ENCODE measurements around the gene CD4.

The CD4 gene

GRCh38 chr12:6824085-6824775, 34.9 kb downstream of the CD4 start:
- peaks cover 9% of the 10 kb centered on the region for H3K4me1 ChIP-seq (ENCODE audit: control insufficient read depth, low read depth, low read length)
- H3K79me2 ChIP-seq (ENCODE audit: control insufficient read depth, insufficient read depth, low read length) = peaks cover 4% of the 10 kb centered on the region
- H3K36me3 ChIP-seq (ENCODE audit: control insufficient read depth, insufficient read depth, low read length) = no peaks in the 10 kb centered on the region
- H3K27ac ChIP-seq (ENCODE audit: low read depth, low read length) = no peak overlapping the region
- no peak overlapping the region for H4K5ac ChIP-seq (ENCODE audit: low read length)
- H3K4ac ChIP-seq (ENCODE audit: low read depth, low read length) = no peak overlapping the region
- H3K23ac ChIP-seq (ENCODE audit: low read length) = no peak overlapping the region
- no peak overlapping the region for H2AK5ac ChIP-seq (ENCODE audit: low read length)
- H4K8ac ChIP-seq (ENCODE audit: low read depth, low read length) = no peak overlapping the region
- peaks cover 2% of the 10 kb centered on the region for H3K27me3 ChIP-seq (ENCODE audit: insufficient read depth, low read length, poor library complexity)
- no peak overlapping the region for H2BK120ac ChIP-seq (ENCODE audit: low read depth, low read length)
- no peak overlapping the region for H3K4me3 ChIP-seq (ENCODE audit: low read length)
- no CpG with 5 or more reads among the region's 37 CpGs for WGBS (ENCODE audit: extremely low coverage, insufficient coverage, low lambda C conversion rate)
- H2BK15ac ChIP-seq (replicated peaks; ENCODE audit: low read depth) = no peak overlapping the region
- no peak overlapping the region for H3K56ac ChIP-seq (ENCODE audit: low read length)
- H3K18ac ChIP-seq (ENCODE audit: low read length) = no peak overlapping the region
- no peak overlapping the region for H3K9ac ChIP-seq (ENCODE audit: low read length)
- H3K4me2 ChIP-seq (ENCODE audit: low read length) = no peak overlapping the region
- H2BK5ac ChIP-seq (ENCODE audit: low read length) = no peak overlapping the region
- H3K79me1 ChIP-seq (ENCODE audit: low read length) = peaks cover 2% of the 10 kb centered on the region
- no peak for DNase-seq

GRCh38 chr12:6824901-6825381, 35.6 kb downstream of the CD4 start:
- Histone ChIP-seq H3K9ac (ENCODE audit: low read length) (peak overlapping the region; percentile 61), H3K23ac (ENCODE audit: low read length) (no peak overlapping the region), H3K36me3 (ENCODE audit: control insufficient read depth, insufficient read depth, low read length) (no peaks in the 10 kb centered on the region), H3K27me3 (ENCODE audit: insufficient read depth, low read length, poor library complexity) (peaks cover 2% of the 10 kb centered on the region), H3K4me2 (ENCODE audit: low read length) (peak overlapping the region; percentile 94), H3K4me3 (ENCODE audit: low read length) (peak overlapping the region; percentile 16), H3K4me1 (ENCODE audit: control insufficient read depth, low read depth, low read length) (peaks cover 9% of the 10 kb centered on the region), H3K56ac (ENCODE audit: low read length) (peak overlapping the region; percentile 75), H2BK5ac (ENCODE audit: low read length) (no peak overlapping the region), H3K79me2 (ENCODE audit: control insufficient read depth, insufficient read depth, low read length) (peaks cover 4% of the 10 kb centered on the region), H2AK5ac (ENCODE audit: low read length) (no peak overlapping the region), H2BK15ac (replicated peaks; ENCODE audit: low read depth) (no peak overlapping the region), H3K18ac (ENCODE audit: low read length) (no peak overlapping the region), H3K27ac (ENCODE audit: low read depth, low read length) (no peak overlapping the region), H3K4ac (ENCODE audit: low read depth, low read length) (no peak overlapping the region), H3K79me1 (ENCODE audit: low read length) (peaks cover 3% of the 10 kb centered on the region), H4K5ac (ENCODE audit: low read length) (no peak overlapping the region), H4K8ac (ENCODE audit: low read depth, low read length) (no peak overlapping the region), H2BK120ac (ENCODE audit: low read depth, low read length) (no peak overlapping the region)
- WGBS (ENCODE audit: extremely low coverage, insufficient coverage, low lambda C conversion rate) = no CpG with 5 or more reads among the region's 12 CpGs
- DNase-seq = peak; percentile 65

GRCh38 chr12:6825398-6826124, 36.2 kb downstream of the CD4 start:
- H3K18ac ChIP-seq (ENCODE audit: low read length) = no peak overlapping the region
- H2AK5ac ChIP-seq (ENCODE audit: low read length) = no peak overlapping the region
- no peak overlapping the region for H3K4ac ChIP-seq (ENCODE audit: low read depth, low read length)
- H3K9ac ChIP-seq (ENCODE audit: low read length) = peak overlapping the region; percentile 61
- H3K56ac ChIP-seq (ENCODE audit: low read length) = peak overlapping the region; percentile 75
- no peak overlapping the region for H3K23ac ChIP-seq (ENCODE audit: low read length)
- peak overlapping the region; percentile 16 for H3K4me3 ChIP-seq (ENCODE audit: low read length)
- WGBS (ENCODE audit: extremely low coverage, insufficient coverage, low lambda C conversion rate) = no CpG with 5 or more reads among the region's 19 CpGs
- H4K5ac ChIP-seq (ENCODE audit: low read length) = no peak overlapping the region
- DNase-seq = peak; percentile 83
- peaks cover 2% of the 10 kb centered on the region for H3K27me3 ChIP-seq (ENCODE audit: insufficient read depth, low read length, poor library complexity)
- H3K79me1 ChIP-seq (ENCODE audit: low read length) = peaks cover 8% of the 10 kb centered on the region
- no peaks in the 10 kb centered on the region for H3K36me3 ChIP-seq (ENCODE audit: control insufficient read depth, insufficient read depth, low read length)
- H2BK120ac ChIP-seq (ENCODE audit: low read depth, low read length) = no peak overlapping the region
- no peak overlapping the region for H2BK5ac ChIP-seq (ENCODE audit: low read length)
- peaks cover 9% of the 10 kb centered on the region for H3K4me1 ChIP-seq (ENCODE audit: control insufficient read depth, low read depth, low read length)
- no peak overlapping the region for H4K8ac ChIP-seq (ENCODE audit: low read depth, low read length)
- H3K79me2 ChIP-seq (ENCODE audit: control insufficient read depth, insufficient read depth, low read length) = peaks cover 4% of the 10 kb centered on the region
- no peak overlapping the region for H2BK15ac ChIP-seq (replicated peaks; ENCODE audit: low read depth)
- no peak overlapping the region for H3K27ac ChIP-seq (ENCODE audit: low read depth, low read length)
- H3K4me2 ChIP-seq (ENCODE audit: low read length) = peak overlapping the region; percentile 94

- H3K4me2 ChIP-seq (ENCODE audit: low read length) = no peak overlapping the region
- no peak overlapping the region for H3K4me3 ChIP-seq (ENCODE audit: low read length)
- no peak overlapping the region for H2AK5ac ChIP-seq (ENCODE audit: low read length)
- H3K79me2 ChIP-seq (ENCODE audit: control insufficient read depth, insufficient read depth, low read length) = peaks cover 4% of the 10 kb centered on the region
- H3K23ac ChIP-seq (ENCODE audit: low read length) = no peak overlapping the region
- H3K27ac ChIP-seq (ENCODE audit: low read depth, low read length) = no peak overlapping the region
- H3K36me3 ChIP-seq (ENCODE audit: control insufficient read depth, insufficient read depth, low read length) = no peaks in the 10 kb centered on the region
- no peak overlapping the region for H2BK15ac ChIP-seq (replicated peaks; ENCODE audit: low read depth)
- no CpG with 5 or more reads among the region's 17 CpGs for WGBS (ENCODE audit: extremely low coverage, insufficient coverage, low lambda C conversion rate)
- H3K4ac ChIP-seq (ENCODE audit: low read depth, low read length) = no peak overlapping the region
- H2BK120ac ChIP-seq (ENCODE audit: low read depth, low read length) = no peak overlapping the region
- no peak overlapping the region for H2BK5ac ChIP-seq (ENCODE audit: low read length)
- H3K27me3 ChIP-seq (ENCODE audit: insufficient read depth, low read length, poor library complexity) = peaks cover 2% of the 10 kb centered on the region
- no peak overlapping the region for H4K5ac ChIP-seq (ENCODE audit: low read length)
- DNase-seq = no peak
- peaks cover 9% of the 10 kb centered on the region for H3K79me1 ChIP-seq (ENCODE audit: low read length)
- no peak overlapping the region for H3K9ac ChIP-seq (ENCODE audit: low read length)
- no peak overlapping the region for H4K8ac ChIP-seq (ENCODE audit: low read depth, low read length)
- H3K56ac ChIP-seq (ENCODE audit: low read length) = no peak overlapping the region
- H3K4me1 ChIP-seq (ENCODE audit: control insufficient read depth, low read depth, low read length) = peaks cover 6% of the 10 kb centered on the region
- H3K18ac ChIP-seq (ENCODE audit: low read length) = no peak overlapping the region
These were observed 36.9 kb downstream of the CD4 start for GRCh38 chr12:6826125-6826733.

DNA sequence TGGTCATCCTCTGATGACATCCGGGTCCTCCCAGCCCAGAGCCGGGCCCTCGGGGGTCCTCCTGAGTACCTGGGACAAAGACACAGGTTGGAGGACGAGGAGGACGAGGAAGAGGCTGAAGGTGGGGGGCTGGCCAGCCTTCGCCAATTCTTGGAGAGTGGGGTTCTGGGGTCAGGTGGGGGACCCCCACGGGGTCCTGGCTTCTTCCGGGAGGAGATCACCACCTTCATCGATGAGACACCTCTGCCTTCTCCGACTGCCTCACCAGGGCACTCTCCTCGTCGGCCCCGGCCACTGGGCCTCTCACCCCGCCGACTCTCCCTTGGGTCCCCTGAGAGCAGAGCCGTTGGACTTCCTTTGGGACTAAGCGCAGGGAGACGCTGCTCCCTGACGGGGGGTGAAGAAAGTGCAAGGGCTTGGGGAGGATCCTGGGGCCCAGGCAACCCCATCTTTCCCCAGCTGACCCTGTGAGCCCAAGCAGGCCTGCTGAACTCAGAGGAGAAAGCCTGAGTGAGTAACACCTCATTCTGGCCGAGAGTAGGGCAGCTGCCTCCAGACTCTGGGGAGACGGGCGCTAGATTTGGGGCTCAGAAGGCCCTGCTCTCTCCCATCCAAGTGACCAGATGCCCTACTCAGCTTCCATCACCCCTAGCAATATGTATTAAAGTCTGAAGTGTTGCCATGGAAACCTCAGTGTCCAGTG, 37.6 kb downstream of the CD4 start:
- WGBS (ENCODE audit: extremely low coverage, insufficient coverage, low lambda C conversion rate) = no CpG with 5 or more reads among the region's 22 CpGs
- Histone ChIP-seq H2BK15ac (replicated peaks; ENCODE audit: low read depth) (no peak overlapping the region), H3K4me1 (ENCODE audit: control insufficient read depth, low read depth, low read length) (peaks cover 6% of the 10 kb centered on the region), H3K36me3 (ENCODE audit: control insufficient read depth, insufficient read depth, low read length) (peaks cover 4% of the 10 kb centered on the region), H3K4ac (ENCODE audit: low read depth, low read length) (no peak overlapping the region), H2BK120ac (ENCODE audit: low read depth, low read length) (no peak overlapping the region), H4K8ac (ENCODE audit: low read depth, low read length) (no peak overlapping the region), H2BK5ac (ENCODE audit: low read length) (no peak overlapping the region), H2AK5ac (ENCODE audit: low read length) (no peak overlapping the region), H3K27me3 (ENCODE audit: insufficient read depth, low read length, poor library complexity) (peaks cover 2% of the 10 kb centered on the region), H3K4me2 (ENCODE audit: low read length) (no peak overlapping the region), H3K23ac (ENCODE audit: low read length) (no peak overlapping the region), H3K9ac (ENCODE audit: low read length) (peak overlapping the region; percentile 45), H3K18ac (ENCODE audit: low read length) (no peak overlapping the region), H3K79me2 (ENCODE audit: control insufficient read depth, insufficient read depth, low read length) (peaks cover 4% of the 10 kb centered on the region), H3K56ac (ENCODE audit: low read length) (peak overlapping the region; percentile 59), H4K5ac (ENCODE audit: low read length) (no peak overlapping the region), H3K4me3 (ENCODE audit: low read length) (no peak overlapping the region), H3K79me1 (ENCODE audit: low read length) (peaks cover 12% of the 10 kb centered on the region), H3K27ac (ENCODE audit: low read depth, low read length) (no peak overlapping the region)
- no peak for DNase-seq
